Mesodermal cell (in vitro differentiated cells): ENCODE measurements around the gene ZNF319.
"Not testable (repeated sequence)": the region's sequence is repeated elsewhere in the genome, so short reads cannot be mapped to it uniquely, and the experiment has no call there.

ENCODE experiments used
- H3K27ac ChIP-seq: 2 replicates; pipeline ENCODE4 v1.7.0; 2013; ENCODE audit warnings: mild to moderate bottlenecking, low read depth, low read length, moderate library complexity; ENCODE audit not compliant: severe bottlenecking
- H3K36me3 ChIP-seq: 2 replicates; pipeline ENCODE4 v1.7.1; 2013; ENCODE audit warnings: mild to moderate bottlenecking, low read length, moderate library complexity; ENCODE audit not compliant: control insufficient read depth, insufficient read depth
- H3K4me1 ChIP-seq: one replicate; pipeline ENCODE4 v1.7.1; 2013; ENCODE audit warnings: mild to moderate bottlenecking, low read length; ENCODE audit not compliant: insufficient read depth, control insufficient read depth, poor library complexity, severe bottlenecking
- H3K4me3 ChIP-seq: 2 replicates; pipeline ENCODE4 v1.7.0; 2013; ENCODE audit warnings: low read length, control low read depth, mild to moderate bottlenecking; ENCODE audit not compliant: insufficient read depth, poor library complexity, severe bottlenecking; ENCODE audit errors: extremely low read depth
- H3K9me3 ChIP-seq: 2 replicates; pipeline ENCODE4 v1.7.1; 2013; ENCODE audit warnings: mild to moderate bottlenecking, low read length, moderate library complexity; ENCODE audit not compliant: control insufficient read depth
- WGBS, 2 experiments: methylation state at CpG; one replicate each; pipeline ENCODE4 v1.1.5; 2013; ENCODE audit warnings: missing lambda C conversion rate in 2 of 2; ENCODE audit not compliant: insufficient coverage in 2 of 2; 5-methylcytosine and 5-hydroxymethylcytosine counted together

Gene ZNF319

GRCh38 chr16:57985204-57986181 lies 15.0 kb downstream of the ZNF319 start:
- WGBS, 2 experiments: 5 to 10% methylated on average over 29 to 36 of the region's 62 CpGs
- no peaks in the 10 kb centered on the region for H3K36me3 ChIP-seq
- H3K9me3 ChIP-seq: no peaks in the 10 kb centered on the region
- no peak overlapping the region for H3K27ac ChIP-seq
- peak overlapping the region; percentile 56 for H3K4me3 ChIP-seq
- no peaks in the 10 kb centered on the region for H3K4me1 ChIP-seq

DNA sequence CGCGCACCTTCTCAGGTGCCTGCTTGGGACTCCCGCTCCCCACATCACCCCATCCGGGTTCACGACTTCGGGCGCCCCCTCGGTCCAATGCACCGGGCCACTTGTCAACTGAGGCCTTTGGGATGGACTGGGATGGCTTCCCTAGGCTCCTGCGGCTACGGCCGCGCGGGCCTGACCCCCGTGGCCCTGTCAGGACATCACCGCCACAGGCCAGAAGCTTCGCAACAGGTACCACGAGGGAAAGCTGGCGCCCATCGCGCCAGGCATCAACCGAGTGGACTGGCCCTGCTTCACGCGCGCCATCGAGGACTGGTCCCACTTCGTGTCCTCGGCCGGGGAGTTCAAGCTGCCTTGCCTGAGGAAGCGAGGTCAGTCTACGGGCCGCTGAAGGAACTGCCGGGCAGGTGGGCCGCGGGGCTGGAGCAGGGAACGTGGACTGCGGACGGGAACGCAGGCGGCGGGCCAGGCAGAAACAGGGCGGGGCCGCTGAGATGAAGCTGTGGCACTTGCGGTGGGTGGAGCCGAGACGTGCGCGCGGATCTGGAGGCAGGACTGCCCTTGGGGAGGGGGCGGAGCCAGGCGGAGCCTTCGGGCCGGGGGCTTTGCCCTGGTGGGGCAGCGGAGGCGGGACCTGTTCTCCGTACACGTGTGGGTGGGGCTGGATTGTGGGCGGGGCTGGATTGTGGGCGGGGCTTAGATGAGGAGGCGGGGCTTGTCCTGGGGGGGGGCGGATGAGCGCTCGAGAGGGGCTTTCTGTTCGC lies 15.8 kb downstream of the ZNF319 start:
- WGBS, 2 experiments: 18 to 26% methylated on average over 47 to 54 of the region's 64 CpGs
- peak overlapping the region; percentile 56 for H3K4me3 ChIP-seq
- H3K4me1 ChIP-seq: no peaks in the 10 kb centered on the region

GRCh38 chr16:57982385-57982784 lies 18.1 kb downstream of the ZNF319 start:
- no CpG with 5 or more reads among the region's 5 CpGs for WGBS, 2 experiments
- no peaks in the 10 kb centered on the region for H3K9me3 ChIP-seq
- H3K27ac ChIP-seq: no peak overlapping the region
- no peaks in the 10 kb centered on the region for H3K4me1 ChIP-seq
- no peak overlapping the region for H3K4me3 ChIP-seq
- H3K36me3 ChIP-seq: no peaks in the 10 kb centered on the region

More for the DNA sequence above, 15.8 kb downstream of the ZNF319 start:
- Histone ChIP-seq H3K9me3 (no peaks in the 10 kb centered on the region), H3K27ac (no peak overlapping the region), H3K36me3 (no peaks in the 10 kb centered on the region)

GRCh38 chr16:57981636-57982035 lies 18.8 kb downstream of the ZNF319 start:
- Histone ChIP-seq H3K27ac (no peak overlapping the region), H3K36me3 (no peaks in the 10 kb centered on the region), H3K4me1 (no peaks in the 10 kb centered on the region), H3K9me3 (no peaks in the 10 kb centered on the region), H3K4me3 (no peak overlapping the region)
- WGBS, 2 experiments: 84 to 85% methylated on average over 5 of the region's 7 CpGs

- Histone ChIP-seq H3K4me3 (no peak overlapping the region), H3K4me1 (no peaks in the 10 kb centered on the region), H3K9me3 (no peaks in the 10 kb centered on the region), H3K36me3 (no peaks in the 10 kb centered on the region), H3K27ac (no peak overlapping the region)
- 83 to 93% methylated on average over 8 to 11 of the region's 11 CpGs for WGBS, 2 experiments
Measured at GRCh38 chr16:57979006-57979585, 21.4 kb downstream of the ZNF319 start.

- not testable (repeated sequence) for H3K4me1 ChIP-seq, H3K9me3 ChIP-seq, H3K4me3 ChIP-seq, H3K36me3 ChIP-seq, H3K27ac ChIP-seq
- WGBS, 2 experiments: 74 to 90% methylated on average over 1 to 2 of the region's 2 CpGs
Measured at GRCh38 chr16:57978070-57978465, 22.4 kb downstream of the ZNF319 start.

DNA sequence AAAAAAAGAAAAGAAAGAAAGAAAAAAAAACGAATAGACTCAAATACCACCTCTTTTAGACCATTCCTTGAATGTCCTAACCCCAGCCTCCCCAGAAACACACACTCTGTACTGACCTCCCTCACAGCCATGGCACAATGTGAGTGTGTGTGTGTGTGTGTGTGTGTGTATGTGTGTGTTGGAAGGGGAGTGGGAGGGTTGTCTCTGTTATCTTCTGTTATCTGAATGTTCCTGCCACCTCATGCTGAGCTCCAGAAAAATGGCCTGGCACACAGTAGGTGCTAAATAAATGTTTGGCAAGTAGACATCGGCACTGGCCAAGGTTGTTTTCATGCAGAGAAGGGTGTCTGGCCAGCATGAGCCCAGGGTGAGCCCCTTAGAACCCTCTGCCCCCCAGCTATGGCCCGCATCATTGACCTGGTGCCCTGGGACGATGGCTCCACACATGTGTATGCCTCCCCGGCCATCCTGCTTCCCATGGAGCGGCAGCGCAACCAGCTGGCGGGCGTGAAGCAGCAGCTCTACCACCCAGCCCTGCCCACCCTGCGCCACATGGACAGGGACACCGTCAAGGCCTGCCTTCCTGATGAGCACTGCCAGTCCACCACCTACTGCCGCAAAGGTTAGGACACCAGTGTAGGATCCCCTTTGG lies 22.9 kb downstream of the ZNF319 start:
- no peaks in the 10 kb centered on the region for H3K4me1 ChIP-seq
- WGBS, 2 experiments: 87 to 91% methylated on average over 11 of the region's 12 CpGs
- no peak overlapping the region for H3K27ac ChIP-seq
- no peaks in the 10 kb centered on the region for H3K9me3 ChIP-seq
- no peaks in the 10 kb centered on the region for H3K36me3 ChIP-seq
- no peak overlapping the region for H3K4me3 ChIP-seq

DNA sequence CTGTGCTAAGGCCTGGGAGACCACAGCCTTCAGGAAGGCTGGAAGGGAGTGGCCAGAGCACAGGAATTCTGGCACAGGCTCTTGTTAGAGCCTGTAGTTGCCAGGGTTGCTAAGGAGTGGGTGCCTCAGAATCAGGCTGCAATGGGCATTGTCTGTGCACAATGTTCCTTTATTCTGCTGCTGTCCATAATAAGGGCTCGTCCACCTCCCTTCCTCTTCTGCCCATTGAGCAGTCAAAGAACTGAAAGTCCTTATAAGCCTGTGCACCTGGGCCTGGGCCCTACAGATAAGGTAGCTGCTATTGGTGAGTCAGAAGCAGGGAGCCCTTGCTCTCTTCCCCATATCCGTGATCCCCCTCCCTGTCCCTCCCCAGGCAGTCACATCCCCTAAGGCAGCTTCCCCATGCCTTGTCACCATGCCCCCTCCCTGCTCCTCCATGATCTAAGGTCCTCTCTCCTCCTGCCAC lies 24.1 kb downstream of the ZNF319 start:
- Histone ChIP-seq H3K4me1 (no peaks in the 10 kb centered on the region), H3K27ac (no peak overlapping the region), H3K4me3 (no peak overlapping the region), H3K9me3 (no peaks in the 10 kb centered on the region), H3K36me3 (no peaks in the 10 kb centered on the region)
- 78 to 85% methylated on average over 2 of the region's 2 CpGs for WGBS, 2 experiments

- 89 to 91% methylated on average over 4 of the region's 4 CpGs for WGBS, 2 experiments
- no peak overlapping the region for H3K27ac ChIP-seq
- H3K36me3 ChIP-seq: no peaks in the 10 kb centered on the region
Measured at GRCh38 chr16:57972306-57972705, 28.2 kb downstream of the ZNF319 start.

GRCh38 chr16:57971848-57972247 lies 28.6 kb downstream of the ZNF319 start:
- no peaks in the 10 kb centered on the region for H3K9me3 ChIP-seq
- no peak overlapping the region for H3K27ac ChIP-seq
- H3K4me3 ChIP-seq: no peak overlapping the region
- H3K4me1 ChIP-seq: no peaks in the 10 kb centered on the region
- 86 to 95% methylated on average over 1 of the region's 1 CpG for WGBS, 2 experiments
- no peaks in the 10 kb centered on the region for H3K36me3 ChIP-seq

More at GRCh38 chr16:57972306-57972705, 28.2 kb downstream of the ZNF319 start:
- Histone ChIP-seq H3K4me3 (no peak overlapping the region), H3K4me1 (no peaks in the 10 kb centered on the region), H3K9me3 (no peaks in the 10 kb centered on the region)
